RPMI8226 (cell line): ENCODE measurements around the gene TSSK3.
"Not testable (repeated sequence)": the region's sequence is repeated elsewhere in the genome, so short reads cannot be mapped to it uniquely, and the experiment has no call there.

Experiments
- DNase-seq: peaks from one replicate; pipeline ENCODE4 v3.0.0-alpha.2; 2015

The TSSK3 gene

DNA sequence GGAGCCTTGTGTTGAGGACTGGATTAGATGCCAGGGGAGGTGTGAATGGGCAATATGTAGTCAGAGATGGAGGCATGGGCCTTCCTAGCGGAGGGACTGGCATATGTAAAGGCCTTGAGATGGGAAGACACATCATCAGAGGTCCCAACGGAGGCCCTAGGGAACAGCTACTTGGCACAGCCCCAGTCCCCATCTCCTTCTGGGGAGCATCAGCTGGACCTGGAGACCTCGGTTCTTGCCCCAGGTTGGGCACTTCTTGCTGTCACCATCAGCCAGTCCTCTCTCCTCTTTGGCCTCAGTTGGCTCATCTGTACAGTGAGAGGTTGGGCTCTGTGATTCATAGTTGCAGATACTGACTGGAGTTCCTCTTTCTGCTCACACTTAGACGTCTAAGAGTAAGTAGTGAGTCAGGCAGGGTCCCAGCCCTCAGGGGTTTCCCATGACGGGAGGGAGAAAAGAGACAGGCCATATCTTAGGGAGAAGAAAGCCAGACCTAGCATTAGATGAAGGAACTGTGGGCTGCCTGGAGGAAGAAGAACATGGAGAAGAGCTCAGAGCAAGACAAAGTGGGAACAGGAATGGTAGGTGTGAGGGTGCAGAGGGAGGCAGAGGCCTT lies 22.9 kb upstream of the TSSK3 start:
- no peak for DNase-seq

DNA sequence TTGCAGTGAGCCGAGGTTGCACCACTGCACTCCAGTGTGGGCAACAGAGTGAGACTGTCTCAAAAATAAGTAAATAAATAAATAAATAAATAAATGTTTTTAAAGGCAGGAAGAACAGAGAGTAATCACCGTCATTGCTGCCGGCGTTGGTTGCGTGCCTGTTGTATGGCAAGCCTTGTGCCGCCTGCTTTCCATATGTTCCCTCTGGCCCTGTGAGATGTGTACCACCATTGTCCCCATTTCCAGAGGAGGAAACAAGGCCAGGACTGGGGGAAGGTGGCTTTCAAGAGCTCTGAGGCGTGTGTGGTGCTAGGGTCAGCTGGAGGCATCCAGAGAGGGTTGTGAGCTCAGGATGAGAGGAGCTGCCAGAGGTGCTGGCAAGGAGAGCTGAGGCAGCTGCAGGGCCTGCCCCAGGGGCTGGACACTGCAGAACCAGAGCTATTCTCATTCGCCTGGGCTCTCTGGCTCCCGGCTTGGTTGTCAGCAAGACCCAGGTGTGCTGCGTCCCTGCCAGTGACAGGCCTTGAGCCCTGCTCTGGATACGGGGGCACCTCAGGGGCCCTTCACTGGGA lies 21.1 kb upstream of the TSSK3 start:
- DNase-seq, result no peak

DNA sequence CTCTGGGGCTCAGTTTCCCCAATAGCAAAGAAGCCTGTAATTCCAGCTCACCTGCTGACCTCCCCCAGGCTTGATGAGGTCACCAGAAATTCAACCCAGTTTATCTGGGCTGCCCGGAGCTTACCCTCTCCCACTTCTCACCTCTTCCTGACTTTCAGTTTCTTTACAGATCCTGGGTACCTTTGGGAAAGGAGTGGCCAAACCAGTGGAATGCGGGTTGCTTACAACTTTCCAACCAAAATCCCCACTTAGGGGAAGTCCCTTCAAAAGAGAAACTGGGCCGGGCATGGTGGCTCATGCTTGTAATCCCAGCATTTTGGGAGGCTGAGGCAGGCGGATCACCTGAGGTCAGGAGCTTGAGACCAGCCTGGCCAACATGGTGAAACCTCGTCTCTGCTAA lies 20.4 kb upstream of the TSSK3 start:
- no peak for DNase-seq

DNA sequence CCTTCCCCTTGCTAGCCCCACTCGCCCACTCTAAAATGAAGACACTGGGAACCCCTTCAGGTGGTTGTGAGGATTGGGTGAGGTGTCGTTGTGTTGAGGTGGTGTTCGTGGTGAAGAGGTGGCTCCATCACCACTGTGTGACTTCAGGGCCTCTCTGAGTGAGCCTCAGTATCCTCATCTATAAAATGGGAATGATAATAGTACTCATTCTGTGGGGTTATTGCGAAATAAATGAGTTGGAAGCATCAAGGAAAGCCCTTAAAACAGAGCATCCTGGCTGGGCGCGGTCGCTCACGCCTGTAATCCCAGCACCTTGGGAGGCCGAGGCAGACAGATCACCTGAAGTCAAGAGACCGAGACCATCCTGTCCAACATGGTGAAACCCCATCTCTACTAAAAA lies 19.6 kb upstream of the TSSK3 start:
- DNase-seq, result no peak

DNA sequence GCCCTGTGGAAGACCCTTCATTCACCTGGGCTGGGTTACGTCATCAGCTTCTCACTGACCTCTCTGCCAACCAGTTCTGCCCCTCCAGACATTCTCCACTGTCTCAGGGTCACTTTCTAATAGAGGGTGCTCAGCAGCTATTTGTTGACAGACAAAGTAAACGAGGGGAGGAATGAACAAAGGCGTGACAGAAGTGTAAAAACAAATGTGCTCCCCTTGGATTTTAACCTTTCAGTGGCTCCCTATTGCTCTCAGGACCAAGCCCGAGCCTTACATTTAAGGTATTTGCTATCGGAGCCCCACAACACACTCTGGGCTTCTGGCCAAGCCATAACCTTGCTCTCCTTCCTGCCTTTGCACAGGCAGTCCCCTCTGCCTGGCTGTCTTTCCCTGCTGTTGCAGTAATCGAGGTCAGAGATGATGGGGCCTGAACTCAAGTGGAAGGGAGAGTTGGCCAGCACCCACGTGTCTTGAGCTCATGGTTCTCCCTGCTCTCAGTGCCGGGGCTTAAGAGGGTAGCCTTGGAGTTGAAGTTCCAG lies 17.0 kb upstream of the TSSK3 start:
- DNase-seq, result peak; percentile 81

DNA sequence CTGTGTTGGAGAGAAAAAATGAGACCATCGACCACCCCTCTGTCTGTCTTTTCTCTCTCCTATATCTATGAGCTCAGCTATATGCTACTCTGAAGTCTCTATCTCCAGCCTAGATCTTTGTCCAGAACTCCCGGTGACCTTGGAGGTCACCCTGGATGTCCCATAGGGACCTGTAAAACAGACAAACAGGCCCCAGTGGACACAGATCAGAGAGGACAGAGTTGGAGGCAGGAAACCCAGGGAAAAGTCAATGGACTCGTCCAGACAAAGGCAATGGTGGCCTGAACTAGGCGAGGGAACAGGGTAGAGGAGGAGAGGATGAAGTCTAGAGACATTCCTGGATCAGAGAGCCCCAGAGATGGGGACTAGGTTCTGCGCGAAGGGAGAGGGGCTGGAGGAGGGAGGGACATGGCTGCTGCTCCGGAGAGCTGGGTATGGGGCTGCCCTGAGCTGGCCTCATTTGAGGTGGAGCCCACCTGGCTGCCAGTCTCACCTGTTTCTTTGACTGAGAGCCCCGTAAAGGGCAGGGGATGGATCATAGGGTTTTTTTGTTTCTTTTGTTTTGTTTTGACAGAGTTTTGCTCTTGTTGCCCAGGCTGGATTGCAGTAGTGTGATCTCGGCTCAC lies 15.7 kb upstream of the TSSK3 start:
- no peak for DNase-seq

DNA sequence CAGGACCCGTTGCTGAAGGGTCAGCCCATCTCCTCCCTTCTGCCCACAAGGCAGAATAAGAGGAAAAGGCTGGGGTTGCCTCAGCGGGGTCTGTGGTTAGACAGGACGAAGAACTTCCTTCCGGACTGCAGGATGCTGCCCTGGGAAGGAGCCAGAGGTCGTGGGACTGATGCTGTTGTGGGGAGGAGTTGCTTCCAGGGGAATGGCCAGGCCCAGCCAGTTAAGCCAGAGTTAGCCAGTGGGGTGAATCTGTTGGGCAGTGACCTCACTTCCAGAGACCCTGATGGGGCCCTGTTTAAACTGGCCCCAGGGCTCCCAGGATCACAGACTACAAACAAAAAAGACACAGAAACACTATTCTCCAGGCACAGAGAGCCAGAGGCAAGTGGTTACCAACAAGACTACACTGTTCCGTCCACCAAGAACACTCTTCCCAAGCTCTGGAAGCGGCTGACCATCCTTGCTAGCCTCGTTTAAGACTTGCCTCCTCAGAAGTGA lies 13.1 kb upstream of the TSSK3 start:
- DNase-seq, result no peak

DNA sequence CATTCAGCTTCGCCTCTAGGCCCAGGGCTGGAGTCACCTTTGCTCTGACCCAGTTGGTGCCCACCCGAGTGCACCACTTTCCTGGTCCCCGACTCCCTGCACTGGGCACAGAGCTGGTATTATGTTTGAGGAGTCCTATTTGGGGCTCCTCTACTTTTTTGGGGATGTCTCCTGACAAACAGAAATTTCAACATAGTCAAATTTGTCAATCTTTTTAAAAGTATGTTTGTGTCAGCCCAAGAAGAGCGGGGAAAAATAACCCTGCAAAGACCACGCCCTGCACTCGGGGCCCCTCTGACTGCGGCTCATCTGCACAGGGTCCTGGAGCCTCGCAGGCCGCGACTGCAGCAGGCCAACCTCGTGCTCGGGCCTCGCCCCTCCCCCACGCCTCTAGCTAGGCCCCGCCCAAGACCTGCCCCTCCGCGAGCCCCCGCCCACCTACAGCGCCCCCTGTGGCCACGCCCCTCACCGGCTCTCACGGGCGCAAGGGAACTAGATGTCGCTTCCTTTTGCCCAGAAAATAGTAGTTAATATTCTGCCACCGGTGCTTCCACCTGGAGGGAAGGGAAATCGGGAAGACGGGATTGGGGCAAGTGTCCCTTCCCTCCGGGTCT lies 11.4 kb upstream of the TSSK3 start:
- DNase-seq, result peak; percentile 86

DNA sequence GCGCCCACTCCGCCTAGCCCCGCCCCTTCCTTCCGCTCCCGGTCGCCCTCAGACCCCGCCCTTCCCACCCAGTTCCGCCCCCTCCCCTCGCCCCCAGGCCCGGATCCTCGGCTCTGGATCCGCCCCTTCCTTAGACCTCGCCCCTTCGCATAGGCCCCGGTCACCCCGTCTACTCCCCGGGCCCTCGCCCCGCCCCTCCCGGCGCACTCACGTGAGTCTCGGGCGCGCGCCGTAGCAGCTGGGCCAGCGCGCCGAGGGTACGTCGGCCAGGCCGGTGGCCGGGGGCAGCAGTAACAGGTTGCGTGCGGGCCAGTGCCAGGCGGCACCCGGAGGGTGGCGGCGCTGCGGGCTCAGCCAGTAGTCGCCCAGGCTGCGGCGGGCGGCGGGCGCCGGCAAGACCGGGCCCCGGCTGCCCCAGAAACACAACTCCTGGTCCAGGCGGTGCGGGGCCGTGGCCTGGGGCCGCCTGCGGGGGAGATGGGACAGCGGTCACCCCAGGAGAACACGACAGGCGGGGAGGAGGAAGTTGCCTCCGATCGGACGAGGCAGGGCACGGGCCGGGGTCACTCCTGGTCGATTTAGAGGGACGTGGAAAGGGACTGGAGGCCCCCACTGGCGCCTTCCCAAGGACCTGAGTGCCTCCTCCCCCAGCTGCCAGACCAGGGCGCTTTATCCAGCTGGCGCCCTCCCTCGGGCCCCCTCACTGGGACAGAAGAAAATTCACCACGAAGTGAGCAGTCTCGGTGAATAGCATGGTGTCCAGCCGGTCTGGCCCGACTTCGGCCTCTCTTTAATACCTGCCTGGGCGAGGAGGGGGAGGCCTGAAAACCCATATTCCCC lies 10.7 kb upstream of the TSSK3 start:
- peak; percentile 99 for DNase-seq

DNA sequence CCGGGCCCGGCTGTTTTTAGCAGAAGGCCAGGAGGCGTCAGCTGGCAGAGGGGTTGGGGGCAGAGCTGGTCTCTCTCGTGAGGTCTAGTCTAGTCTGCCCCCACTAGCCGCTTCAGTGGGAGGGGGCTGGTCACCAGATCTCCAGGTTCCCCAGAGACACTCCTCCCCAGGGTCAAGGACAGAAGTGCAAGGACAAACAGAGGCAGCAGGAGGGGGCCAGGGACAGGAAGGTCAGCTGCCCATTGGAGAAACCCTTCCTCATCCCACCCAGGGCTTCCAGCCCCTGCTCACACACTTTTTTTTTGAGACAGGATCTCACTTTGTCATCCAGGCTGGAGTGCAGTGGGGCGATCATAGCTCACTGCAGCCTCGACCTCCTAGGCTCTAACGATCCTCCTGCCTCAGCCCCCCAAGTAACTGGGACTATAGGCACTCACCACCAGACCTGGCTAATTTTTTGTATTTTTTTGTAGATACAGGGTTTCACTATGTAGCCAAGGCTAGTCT lies 10.0 kb upstream of the TSSK3 start:
- DNase-seq, result no peak

DNA sequence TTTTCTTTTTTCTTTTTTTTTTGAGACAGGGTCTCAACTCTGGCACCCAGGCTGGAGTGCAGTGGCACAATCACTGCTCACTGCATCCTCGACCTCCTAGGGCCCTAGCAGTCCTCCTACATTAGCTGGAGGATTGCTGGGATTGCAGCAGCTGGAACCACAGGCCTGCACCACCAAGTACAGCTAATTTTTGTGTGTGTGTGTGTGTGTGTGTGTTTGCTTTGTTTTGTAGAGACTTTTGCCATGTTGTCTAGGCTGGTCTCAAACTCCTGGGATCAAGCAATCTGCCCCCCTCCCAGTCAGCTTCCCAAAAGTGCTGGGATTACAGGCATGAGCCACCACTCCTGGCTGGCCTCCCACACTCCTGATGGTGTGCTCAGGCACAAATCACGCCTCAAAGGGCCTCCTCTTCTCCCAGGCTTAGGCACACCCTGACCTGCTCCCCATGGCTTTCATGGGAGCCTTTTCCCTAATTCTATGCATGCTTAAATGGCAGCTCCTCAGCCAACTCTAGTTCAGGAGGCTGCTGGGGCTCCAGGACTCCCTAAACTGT lies 9.4 kb upstream of the TSSK3 start:
- no peak for DNase-seq

DNA sequence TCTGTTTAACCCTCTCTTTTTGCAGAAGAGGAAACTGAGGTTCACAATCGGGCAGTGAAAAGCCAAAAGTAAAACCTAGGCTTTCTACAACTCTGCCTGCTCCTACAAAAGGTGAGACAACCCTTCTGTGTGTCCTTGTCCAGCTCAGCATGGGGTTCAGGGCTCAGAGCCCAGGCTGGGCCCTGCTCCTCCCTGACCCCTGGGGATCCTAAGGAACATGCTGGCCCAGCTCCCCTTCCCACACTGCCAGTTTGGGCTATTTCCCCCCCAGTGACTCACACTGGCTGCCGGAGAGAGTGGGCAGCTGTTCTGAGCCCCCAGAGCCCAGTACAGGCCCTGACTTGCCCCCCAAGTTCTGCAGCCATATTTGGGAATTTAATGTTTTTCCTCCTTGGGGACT lies 8.9 kb upstream of the TSSK3 start:
- no peak for DNase-seq

DNA sequence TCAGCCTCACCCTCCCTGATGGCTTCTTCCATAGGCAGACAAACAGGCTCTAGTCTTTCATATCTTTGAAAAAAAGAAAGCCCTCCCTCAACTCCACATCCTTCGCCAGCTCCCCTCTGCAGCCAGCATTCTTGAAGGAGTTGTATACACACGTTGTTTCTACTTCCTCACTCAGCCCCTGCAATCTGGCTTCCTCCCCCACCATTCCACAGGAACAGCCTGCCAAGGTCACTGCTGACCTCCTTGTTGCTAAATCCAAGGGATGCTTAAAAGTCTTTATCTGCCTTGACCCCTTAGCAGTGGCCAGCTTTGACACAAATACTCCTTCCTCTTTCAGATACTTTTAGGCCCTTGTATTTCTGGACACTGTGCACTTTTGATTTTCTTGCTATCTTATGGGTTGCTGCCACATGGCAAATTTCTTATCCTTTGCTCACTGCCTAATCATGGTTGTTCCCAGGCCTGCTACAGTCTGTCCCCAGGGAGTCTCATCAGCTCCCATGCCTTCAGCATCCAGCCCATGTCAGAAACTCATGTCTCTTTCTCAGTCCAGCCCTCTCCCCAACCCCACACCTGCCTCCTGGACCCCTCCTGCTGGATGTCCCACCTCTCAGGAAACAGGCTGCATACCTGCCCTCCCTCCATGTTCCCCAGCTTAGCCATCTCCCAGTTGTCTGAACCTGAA lies 8.3 kb upstream of the TSSK3 start:
- DNase-seq, result no peak

DNA sequence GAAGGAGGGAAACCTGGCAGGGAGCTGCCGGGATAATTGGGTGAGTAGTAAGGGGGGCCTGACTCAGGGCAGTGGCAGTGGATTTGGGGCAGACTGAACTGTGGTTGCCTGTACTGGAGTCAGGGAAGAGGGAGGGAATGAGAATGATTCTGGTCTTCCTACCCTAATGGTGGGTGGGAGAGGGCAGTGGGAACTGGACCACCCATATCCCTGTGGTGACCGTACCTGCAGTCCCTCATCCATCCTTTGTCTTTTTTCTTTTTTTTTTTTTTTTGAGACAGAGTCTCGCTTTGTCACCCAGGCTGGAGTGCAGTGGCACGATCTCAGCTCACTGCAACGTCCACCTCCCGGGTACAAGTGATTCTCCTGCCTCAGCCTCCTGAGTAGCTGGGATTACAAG lies 6.6 kb upstream of the TSSK3 start:
- not testable (repeated sequence) for DNase-seq

DNA sequence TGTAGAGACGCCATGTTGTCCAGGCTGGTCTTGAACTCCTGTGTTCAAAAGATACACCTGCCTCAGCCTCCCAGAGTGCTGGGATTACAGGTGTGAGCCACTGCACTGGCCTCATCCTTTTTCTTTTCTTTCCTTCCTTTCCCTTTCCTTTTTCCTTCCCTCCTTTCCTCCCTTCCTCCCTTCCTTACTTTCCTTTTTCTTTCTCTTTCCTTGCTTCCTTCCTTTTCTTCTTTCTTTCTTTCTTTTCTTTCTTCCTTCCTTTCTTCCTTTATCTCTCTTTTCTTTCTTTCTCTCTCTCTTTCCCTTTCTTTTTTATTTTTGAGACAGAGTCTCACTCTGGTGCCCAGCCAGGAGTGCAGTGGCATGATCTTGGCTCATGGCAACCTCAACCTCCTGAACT lies 5.9 kb upstream of the TSSK3 start:
- DNase-seq, result no peak

DNA sequence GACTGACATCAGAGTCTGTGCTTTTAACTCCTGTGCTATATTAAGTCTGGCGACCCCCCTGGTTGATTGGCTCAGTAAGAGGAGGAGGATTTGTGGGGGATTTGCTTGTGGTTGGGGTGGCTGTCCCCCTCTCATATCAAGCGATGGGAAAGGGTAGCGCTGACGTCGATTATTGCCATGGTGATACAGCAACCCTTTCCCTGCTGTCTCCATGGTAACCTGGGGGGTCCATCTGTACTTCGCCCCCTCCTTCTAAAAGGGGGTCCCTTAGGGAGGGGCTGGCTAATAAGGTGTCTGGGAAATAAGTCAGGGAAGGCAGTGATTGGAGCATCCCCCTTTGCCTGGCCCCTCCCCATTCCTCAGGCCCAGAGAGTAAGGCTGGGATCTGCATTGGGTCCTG lies 4.7 kb upstream of the TSSK3 start:
- DNase-seq, result no peak

DNA sequence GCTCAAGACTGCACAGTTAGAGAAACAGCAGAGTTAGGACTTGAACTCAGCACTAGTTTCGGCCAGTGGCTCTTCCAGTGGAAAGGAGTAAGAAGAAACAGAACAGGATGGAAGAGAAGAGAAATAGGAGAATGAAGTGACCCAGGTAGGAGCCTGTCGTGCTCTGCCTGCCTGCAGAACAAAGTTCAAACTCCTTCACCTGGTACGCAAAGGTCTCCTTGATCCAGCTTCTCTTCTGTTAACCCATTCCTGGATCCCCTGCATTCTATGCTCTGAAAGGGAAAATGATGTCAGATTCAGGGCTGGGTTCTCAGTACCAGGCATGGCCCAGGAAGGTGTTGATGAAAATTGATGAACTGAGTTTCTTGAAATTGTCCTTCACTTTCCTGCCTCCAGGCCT lies 3.9 kb upstream of the TSSK3 start:
- DNase-seq, result no peak

DNA sequence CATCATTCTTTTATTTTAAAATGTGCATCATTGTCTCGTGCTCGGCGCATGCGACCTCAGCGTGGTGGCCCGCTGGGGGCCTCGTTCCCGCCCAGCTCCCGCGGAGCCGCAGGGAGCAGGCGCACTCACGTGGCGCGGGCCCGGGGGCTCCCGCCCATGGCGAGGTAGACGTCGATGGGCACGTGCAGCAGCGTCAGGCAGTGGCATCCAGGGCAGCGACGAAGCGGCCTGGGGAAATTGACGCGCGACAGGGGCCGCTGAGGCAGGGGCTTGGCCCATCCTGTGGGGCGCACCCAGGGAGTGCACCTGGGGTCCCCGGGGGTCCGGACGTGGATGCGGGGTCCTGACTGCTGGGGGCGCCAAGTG lies 1.0 kb upstream of the TSSK3 start:
- DNase-seq, result no peak

DNA sequence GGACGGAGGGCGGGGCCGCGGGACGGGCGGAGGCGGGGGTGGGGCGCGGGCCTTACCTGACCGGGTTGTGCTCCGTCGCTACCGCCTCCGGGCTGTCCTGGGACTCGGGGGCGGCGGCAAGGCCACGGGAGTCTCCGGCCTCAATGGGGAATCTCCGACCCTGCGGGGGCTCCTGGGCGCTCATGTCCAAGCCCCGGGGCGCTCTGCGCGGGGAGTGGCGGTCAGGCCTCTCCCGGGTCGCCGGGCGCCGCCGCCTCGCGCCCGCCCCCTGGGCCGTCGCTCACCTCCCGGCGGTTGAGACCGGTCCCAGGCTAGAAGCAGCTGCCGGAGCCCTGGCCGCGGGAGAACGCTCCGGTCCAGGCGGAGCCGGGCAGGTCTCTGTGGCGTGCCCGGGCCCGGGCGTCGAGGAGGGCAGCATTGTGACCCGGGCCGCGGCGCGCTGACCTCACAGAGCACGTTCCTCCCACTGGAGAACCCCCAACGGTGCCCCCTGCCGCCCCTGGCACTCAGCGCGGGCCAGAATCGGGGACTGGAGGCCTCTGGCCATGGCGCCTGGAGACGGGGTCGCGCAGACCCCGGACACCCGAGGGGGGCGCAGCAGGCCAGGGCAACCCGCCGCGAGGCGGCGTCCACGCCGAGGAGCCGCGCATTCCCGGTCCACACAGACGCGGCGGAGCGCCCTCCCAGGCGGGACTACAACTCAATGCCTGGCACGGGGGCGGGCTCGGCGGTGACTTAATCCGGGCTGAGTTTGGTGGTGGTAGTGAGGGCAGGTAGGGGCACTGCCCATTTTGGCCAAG lies 465 bp upstream of the TSSK3 start:
- no peak for DNase-seq

DNA sequence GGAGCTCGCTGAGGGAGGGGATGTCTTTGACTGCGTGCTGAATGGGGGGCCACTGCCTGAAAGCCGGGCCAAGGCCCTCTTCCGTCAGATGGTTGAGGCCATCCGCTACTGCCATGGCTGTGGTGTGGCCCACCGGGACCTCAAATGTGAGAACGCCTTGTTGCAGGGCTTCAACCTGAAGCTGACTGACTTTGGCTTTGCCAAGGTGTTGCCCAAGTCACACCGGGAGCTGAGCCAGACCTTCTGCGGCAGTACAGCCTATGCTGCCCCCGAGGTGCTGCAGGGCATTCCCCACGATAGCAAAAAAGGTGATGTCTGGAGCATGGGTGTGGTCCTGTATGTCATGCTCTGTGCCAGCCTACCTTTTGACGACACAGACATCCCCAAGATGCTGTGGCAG lies 1.4 kb downstream of the TSSK3 start:
- no peak for DNase-seq

DNA sequence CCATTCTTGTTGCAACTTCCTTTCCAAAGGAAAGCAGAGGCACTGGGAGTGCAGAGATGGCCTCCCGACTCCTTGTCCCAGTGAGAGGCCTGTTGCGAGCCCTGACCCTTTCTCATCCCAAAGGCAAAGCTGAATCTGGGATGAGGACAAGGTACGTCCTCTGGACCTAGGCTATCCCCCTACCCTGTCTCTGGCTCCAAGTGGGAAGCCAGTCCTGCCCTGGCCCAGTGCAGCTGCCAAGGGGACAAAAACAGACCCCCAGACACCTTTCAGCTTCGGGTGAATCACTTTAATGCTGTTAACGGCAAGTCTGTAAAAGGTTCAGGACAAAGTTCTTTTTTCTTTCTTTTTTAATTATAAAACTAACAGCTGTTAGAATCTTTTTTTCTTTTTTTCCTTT lies 2.5 kb downstream of the TSSK3 start:
- no peak for DNase-seq
